Medulla oblongata (tissue), 1 donor: ENCODE results near the gene ATP5F1D.

Source experiments
- DNase-seq: peaks from one replicate; pipeline ENCODE4 v3.0.0-alpha.2; 2015; ENCODE audit errors: extremely low spot score

ATP5F1D gene

GRCh38 chr19:1258163-1258492 is 16.6 kb downstream of the ATP5F1D start:
- DNase-seq = no peak

GRCh38 chr19:1258707-1259205 is 17.2 kb downstream of the ATP5F1D start:
- no peak for DNase-seq

- no peak for DNase-seq
Measured at GRCh38 chr19:1259206-1259875, 17.8 kb downstream of the ATP5F1D start.

GRCh38 chr19:1259876-1260748 is 18.6 kb downstream of the ATP5F1D start:
- no peak for DNase-seq

- peak; percentile 97 for DNase-seq
Measured at GRCh38 chr19:1260749-1261537, 19.4 kb downstream of the ATP5F1D start.

- no peak for DNase-seq
Measured at GRCh38 chr19:1261538-1261797, 19.9 kb downstream of the ATP5F1D start.

GRCh38 chr19:1261798-1262622 is 20.5 kb downstream of the ATP5F1D start:
- peak; percentile 74 for DNase-seq

- no peak for DNase-seq
Measured at GRCh38 chr19:1262623-1263123, 21.1 kb downstream of the ATP5F1D start.

- DNase-seq = no peak
Measured at GRCh38 chr19:1263188-1263587, 21.6 kb downstream of the ATP5F1D start.

GRCh38 chr19:1264801-1265614 is 23.5 kb downstream of the ATP5F1D start:
- DNase-seq = no peak

GRCh38 chr19:1265615-1266128 is 24.1 kb downstream of the ATP5F1D start:
- DNase-seq = no peak

- DNase-seq = peak; percentile 73
Measured at GRCh38 chr19:1266129-1266915, 24.8 kb downstream of the ATP5F1D start.

- DNase-seq = no peak
Measured at GRCh38 chr19:1266916-1267476, 25.4 kb downstream of the ATP5F1D start.

- DNase-seq = no peak
Measured at GRCh38 chr19:1267477-1268225, 26.1 kb downstream of the ATP5F1D start.

GRCh38 chr19:1268226-1269064 is 26.9 kb downstream of the ATP5F1D start:
- no peak for DNase-seq

GRCh38 chr19:1269065-1269477 is 27.5 kb downstream of the ATP5F1D start, which contains the start of gene CIRBP:
Gene CIRBP (plus strand): TSS chr19:1269332. CDS start chr19:1270934, 1,602 bp downstream.
- peak; percentile 99 for DNase-seq

- DNase-seq = peak; percentile 89
Measured at GRCh38 chr19:1269478-1270212, 28.1 kb downstream of the ATP5F1D start.
